ENCODE data around the gene MKLN1. TPM values are rescaled to one million over a fixed set of nuclear protein-coding genes. Genes with fewer than 3 reads are reported as not detected.

Gene MKLN1
- total and polyA plus RNA-seq, 10 of the 15 experiments (the other 5 are each of a cell fraction or from before 2014, with no cell fraction given) = 13.6 to 55.8 (median 29.3) TPM

DNA sequence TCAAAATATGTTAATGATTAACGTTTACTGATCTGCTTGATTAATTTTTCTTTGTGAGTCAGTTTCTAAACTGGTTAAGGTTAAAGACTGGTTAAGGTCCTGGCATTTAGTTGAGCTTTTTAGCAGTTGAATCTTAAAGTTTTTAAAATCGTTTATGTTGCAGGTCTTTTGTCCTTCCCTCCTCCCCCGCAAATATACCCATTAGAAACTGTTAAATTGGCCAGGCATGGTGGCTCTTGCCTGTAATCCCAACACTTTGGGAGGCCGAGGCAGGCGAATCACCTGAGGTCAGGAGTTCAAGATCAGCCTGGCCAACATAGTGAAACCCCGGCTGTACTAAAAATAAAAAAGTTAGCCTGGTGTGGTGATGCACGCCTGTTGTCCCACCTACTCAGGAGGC, 127.9 kb downstream of the MKLN1 start (continued):
- TF ChIP-seq DPF2 (IDR thresholded peaks at IDR 0.05) (0 out of 2 replicates have a peak, but pooled peaks have one; percentile 55), NFYB (IDR thresholded peaks at IDR 0.05; ENCODE audit: insufficient read depth, low read depth, low read length) (no peak), MEF2B (IDR thresholded peaks at IDR 0.05; ENCODE audit: partially characterized antibody, poor library complexity, severe bottlenecking) (no peak), STAT1 (conservative IDR thresholded peaks at IDR 0.05) (no peak), POU2F2 (IDR thresholded peaks at IDR 0.05; ENCODE audit: borderline replicate concordance, low read depth, low read length) (no peak), POLR2AphosphoS2 (IDR thresholded peaks at IDR 0.05; ENCODE audit: low read depth, low read length) (no peak), ESRRA (IDR thresholded peaks at IDR 0.05; ENCODE audit: low read length) (no peak), RB1 (IDR thresholded peaks at IDR 0.05; ENCODE audit: borderline replicate concordance) (no peak), NR2F1 (conservative IDR thresholded peaks at IDR 0.05) (peak; percentile 88), FOXK2 (IDR thresholded peaks at IDR 0.05) (no peak), KLF5 (IDR thresholded peaks at IDR 0.05; ENCODE audit: partially characterized antibody) (no peak)
- TF ChIP-seq, protein P1, sequence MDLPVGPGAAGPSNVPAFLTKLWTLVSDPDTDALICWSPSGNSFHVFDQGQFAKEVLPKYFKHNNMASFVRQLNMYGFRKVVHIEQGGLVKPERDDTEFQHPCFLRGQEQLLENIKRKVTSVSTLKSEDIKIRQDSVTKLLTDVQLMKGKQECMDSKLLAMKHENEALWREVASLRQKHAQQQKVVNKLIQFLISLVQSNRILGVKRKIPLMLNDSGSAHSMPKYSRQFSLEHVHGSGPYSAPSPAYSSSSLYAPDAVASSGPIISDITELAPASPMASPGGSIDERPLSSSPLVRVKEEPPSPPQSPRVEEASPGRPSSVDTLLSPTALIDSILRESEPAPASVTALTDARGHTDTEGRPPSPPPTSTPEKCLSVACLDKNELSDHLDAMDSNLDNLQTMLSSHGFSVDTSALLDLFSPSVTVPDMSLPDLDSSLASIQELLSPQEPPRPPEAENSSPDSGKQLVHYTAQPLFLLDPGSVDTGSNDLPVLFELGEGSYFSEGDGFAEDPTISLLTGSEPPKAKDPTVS (IDR thresholded peaks at IDR 0.05; ENCODE audit: low read depth, low read length) = no peak
- TF ChIP-seq, protein P2, sequence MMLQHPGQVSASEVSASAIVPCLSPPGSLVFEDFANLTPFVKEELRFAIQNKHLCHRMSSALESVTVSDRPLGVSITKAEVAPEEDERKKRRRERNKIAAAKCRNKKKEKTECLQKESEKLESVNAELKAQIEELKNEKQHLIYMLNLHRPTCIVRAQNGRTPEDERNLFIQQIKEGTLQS (IDR thresholded peaks at IDR 0.05; ENCODE audit: borderline replicate concordance, extremely low read depth, low read depth, low read length) = no peak
- TF ChIP-seq, protein P3, sequence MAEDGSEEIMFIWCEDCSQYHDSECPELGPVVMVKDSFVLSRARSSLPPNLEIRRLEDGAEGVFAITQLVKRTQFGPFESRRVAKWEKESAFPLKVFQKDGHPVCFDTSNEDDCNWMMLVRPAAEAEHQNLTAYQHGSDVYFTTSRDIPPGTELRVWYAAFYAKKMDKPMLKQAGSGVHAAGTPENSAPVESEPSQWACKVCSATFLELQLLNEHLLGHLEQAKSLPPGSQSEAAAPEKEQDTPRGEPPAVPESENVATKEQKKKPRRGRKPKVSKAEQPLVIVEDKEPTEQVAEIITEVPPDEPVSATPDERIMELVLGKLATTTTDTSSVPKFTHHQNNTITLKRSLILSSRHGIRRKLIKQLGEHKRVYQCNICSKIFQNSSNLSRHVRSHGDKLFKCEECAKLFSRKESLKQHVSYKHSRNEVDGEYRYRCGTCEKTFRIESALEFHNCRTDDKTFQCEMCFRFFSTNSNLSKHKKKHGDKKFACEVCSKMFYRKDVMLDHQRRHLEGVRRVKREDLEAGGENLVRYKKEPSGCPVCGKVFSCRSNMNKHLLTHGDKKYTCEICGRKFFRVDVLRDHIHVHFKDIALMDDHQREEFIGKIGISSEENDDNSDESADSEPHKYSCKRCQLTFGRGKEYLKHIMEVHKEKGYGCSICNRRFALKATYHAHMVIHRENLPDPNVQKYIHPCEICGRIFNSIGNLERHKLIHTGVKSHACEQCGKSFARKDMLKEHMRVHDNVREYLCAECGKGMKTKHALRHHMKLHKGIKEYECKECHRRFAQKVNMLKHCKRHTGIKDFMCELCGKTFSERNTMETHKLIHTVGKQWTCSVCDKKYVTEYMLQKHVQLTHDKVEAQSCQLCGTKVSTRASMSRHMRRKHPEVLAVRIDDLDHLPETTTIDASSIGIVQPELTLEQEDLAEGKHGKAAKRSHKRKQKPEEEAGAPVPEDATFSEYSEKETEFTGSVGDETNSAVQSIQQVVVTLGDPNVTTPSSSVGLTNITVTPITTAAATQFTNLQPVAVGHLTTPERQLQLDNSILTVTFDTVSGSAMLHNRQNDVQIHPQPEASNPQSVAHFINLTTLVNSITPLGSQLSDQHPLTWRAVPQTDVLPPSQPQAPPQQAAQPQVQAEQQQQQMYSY (CRISPR knock-in tag; IDR thresholded peaks at IDR 0.05) = no peak
- TF ChIP-seq, protein P4, sequence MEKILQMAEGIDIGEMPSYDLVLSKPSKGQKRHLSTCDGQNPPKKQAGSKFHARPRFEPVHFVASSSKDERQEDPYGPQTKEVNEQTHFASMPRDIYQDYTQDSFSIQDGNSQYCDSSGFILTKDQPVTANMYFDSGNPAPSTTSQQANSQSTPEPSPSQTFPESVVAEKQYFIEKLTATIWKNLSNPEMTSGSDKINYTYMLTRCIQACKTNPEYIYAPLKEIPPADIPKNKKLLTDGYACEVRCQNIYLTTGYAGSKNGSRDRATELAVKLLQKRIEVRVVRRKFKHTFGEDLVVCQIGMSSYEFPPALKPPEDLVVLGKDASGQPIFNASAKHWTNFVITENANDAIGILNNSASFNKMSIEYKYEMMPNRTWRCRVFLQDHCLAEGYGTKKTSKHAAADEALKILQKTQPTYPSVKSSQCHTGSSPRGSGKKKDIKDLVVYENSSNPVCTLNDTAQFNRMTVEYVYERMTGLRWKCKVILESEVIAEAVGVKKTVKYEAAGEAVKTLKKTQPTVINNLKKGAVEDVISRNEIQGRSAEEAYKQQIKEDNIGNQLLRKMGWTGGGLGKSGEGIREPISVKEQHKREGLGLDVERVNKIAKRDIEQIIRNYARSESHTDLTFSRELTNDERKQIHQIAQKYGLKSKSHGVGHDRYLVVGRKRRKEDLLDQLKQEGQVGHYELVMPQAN (conservative IDR thresholded peaks at IDR 0.05) = no peak
- TF ChIP-seq, protein P5, sequence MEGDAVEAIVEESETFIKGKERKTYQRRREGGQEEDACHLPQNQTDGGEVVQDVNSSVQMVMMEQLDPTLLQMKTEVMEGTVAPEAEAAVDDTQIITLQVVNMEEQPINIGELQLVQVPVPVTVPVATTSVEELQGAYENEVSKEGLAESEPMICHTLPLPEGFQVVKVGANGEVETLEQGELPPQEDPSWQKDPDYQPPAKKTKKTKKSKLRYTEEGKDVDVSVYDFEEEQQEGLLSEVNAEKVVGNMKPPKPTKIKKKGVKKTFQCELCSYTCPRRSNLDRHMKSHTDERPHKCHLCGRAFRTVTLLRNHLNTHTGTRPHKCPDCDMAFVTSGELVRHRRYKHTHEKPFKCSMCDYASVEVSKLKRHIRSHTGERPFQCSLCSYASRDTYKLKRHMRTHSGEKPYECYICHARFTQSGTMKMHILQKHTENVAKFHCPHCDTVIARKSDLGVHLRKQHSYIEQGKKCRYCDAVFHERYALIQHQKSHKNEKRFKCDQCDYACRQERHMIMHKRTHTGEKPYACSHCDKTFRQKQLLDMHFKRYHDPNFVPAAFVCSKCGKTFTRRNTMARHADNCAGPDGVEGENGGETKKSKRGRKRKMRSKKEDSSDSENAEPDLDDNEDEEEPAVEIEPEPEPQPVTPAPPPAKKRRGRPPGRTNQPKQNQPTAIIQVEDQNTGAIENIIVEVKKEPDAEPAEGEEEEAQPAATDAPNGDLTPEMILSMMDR (IDR thresholded peaks at IDR 0.05 in 2 of 3, conservative IDR thresholded peaks at IDR 0.05 in 1 of 3; ENCODE audit: control insufficient read depth in 2 of 3, extremely low read depth in 1 of 3, insufficient read depth in 1 of 3, low read depth in 3 of 3, low read length in 3 of 3) = no peak

Measured in GM12878 (cell line).